ENCODE measurements around the gene PPP1R26. TPM values are rescaled to one million over a fixed set of nuclear protein-coding genes. Genes with fewer than 3 reads are reported as not detected.

The PPP1R26 gene
- total and polyA plus RNA-seq, 2 experiments from 2014 or later = 10.7 to 49.8 TPM

GRCh38 chr9:135519179-135519971 lies 39.8 kb downstream of the PPP1R26 start:
- ATAC-seq (no peak), DNase-seq (ENCODE audit: low spot score) (no peak)
- peaks cover 10% of the 10 kb centered on the region; the same call in 2 of the 3 replicates for H3K4me1 Mint-ChIP-seq
- no peaks in the 10 kb centered on the region for H3K27me3 ChIP-seq (ENCODE audit: insufficient read depth)
- no peak overlapping the region for H3K4me3 ChIP-seq
- H2AFZ ChIP-seq = no peak overlapping the region
- H3F3A ChIP-seq (replicated peaks; ENCODE audit: low read depth) = no peaks in the 10 kb centered on the region
- H3K36me3 Mint-ChIP-seq (ENCODE audit: low read depth) = no peaks in the 10 kb centered on the region
- H3K36me3 ChIP-seq (ENCODE audit: insufficient read depth) = no peaks in the 10 kb centered on the region
- H3K27ac Mint-ChIP-seq = no peak overlapping the region
- H3K9me3 Mint-ChIP-seq = no peaks in the 10 kb centered on the region
- H4K20me1 ChIP-seq (replicated peaks; ENCODE audit: insufficient read depth) = no peaks in the 10 kb centered on the region
- TF ChIP-seq JUNB (IDR thresholded peaks at IDR 0.05; ENCODE audit: unreplicated experiment) (no peak), NANOG (IDR thresholded peaks at IDR 0.05; ENCODE audit: borderline replicate concordance) (no peak), ZNF331 (CRISPR knock-in tag; IDR thresholded peaks at IDR 0.05; ENCODE audit: low read depth) (no peak), POLR2AphosphoS5 (IDR thresholded peaks at IDR 0.05; ENCODE audit: low read depth) (no peak), STAT1 (IDR thresholded peaks at IDR 0.05; ENCODE audit: unreplicated experiment) (no peak), EZH2phosphoT487 (IDR thresholded peaks at IDR 0.05; ENCODE audit: unreplicated experiment) (no peak), ZNF462 (CRISPR knock-in tag; IDR thresholded peaks at IDR 0.05) (no peak), CREB1 (CRISPR knock-in tag; IDR thresholded peaks at IDR 0.05; ENCODE audit: low read depth) (no peak), ETS1 (IDR thresholded peaks at IDR 0.05) (no peak), CTCF (conservative IDR thresholded peaks at IDR 0.05; ENCODE audit: low read depth in 2 of 2) (no peak), ZNF114 (CRISPR knock-in tag; IDR thresholded peaks at IDR 0.05) (no peak), EZH2 (IDR thresholded peaks at IDR 0.05; ENCODE audit: low read depth, unreplicated experiment) (no peak)
- TF ChIP-seq, protein P1, sequence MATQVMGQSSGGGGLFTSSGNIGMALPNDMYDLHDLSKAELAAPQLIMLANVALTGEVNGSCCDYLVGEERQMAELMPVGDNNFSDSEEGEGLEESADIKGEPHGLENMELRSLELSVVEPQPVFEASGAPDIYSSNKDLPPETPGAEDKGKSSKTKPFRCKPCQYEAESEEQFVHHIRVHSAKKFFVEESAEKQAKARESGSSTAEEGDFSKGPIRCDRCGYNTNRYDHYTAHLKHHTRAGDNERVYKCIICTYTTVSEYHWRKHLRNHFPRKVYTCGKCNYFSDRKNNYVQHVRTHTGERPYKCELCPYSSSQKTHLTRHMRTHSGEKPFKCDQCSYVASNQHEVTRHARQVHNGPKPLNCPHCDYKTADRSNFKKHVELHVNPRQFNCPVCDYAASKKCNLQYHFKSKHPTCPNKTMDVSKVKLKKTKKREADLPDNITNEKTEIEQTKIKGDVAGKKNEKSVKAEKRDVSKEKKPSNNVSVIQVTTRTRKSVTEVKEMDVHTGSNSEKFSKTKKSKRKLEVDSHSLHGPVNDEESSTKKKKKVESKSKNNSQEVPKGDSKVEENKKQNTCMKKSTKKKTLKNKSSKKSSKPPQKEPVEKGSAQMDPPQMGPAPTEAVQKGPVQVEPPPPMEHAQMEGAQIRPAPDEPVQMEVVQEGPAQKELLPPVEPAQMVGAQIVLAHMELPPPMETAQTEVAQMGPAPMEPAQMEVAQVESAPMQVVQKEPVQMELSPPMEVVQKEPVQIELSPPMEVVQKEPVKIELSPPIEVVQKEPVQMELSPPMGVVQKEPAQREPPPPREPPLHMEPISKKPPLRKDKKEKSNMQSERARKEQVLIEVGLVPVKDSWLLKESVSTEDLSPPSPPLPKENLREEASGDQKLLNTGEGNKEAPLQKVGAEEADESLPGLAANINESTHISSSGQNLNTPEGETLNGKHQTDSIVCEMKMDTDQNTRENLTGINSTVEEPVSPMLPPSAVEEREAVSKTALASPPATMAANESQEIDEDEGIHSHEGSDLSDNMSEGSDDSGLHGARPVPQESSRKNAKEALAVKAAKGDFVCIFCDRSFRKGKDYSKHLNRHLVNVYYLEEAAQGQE (IDR thresholded peaks at IDR 0.05; ENCODE audit: unreplicated experiment) = no peak
- no peaks in the 10 kb centered on the region for H3K27me3 Mint-ChIP-seq (ENCODE audit: insufficient read depth, low read depth, poor library complexity)
- H3K9me2 ChIP-seq (ENCODE audit: insufficient read depth) = no peaks in the 10 kb centered on the region
- no peaks in the 10 kb centered on the region for H3K4me1 ChIP-seq (ENCODE audit: insufficient read depth)
- no peak overlapping the region for H3K4me2 ChIP-seq
- no peak overlapping the region for H3K27ac ChIP-seq (ENCODE audit: low read depth)
- no peaks in the 10 kb centered on the region for H3K79me2 ChIP-seq (replicated peaks; ENCODE audit: insufficient read depth)
- H3K4me3 Mint-ChIP-seq = no peak overlapping the region

All from GM23338 (cell line).